Sigmoid colon (tissue), 7 donors: ENCODE data around the gene RNF125. TPM values are rescaled to one million over a fixed set of nuclear protein-coding genes. Genes with fewer than 3 reads are reported as not detected.

Experiments
- DNase-seq: peaks from one replicate; pipeline ENCODE4 v3.0.0-alpha.2; 2019
- H3K27ac ChIP-seq, 4 donors: fragments of 200-600 bp; sonication (generic); one replicate each; pipeline ENCODE4 v1.5.1; 2016 to 2019; ENCODE audit warnings: mild to moderate bottlenecking in 1 of 4
- H3K27me3 ChIP-seq, 3 donors: fragments of 200-600 bp; sonication (generic); one replicate each; pipeline ENCODE4 v1.5.1; 2019; ENCODE audit warnings: mild to moderate bottlenecking in 1 of 3
- H3K36me3 ChIP-seq, 4 donors: fragments of 200-600 bp; sonication (generic); one replicate each; pipeline ENCODE4 v1.5.1; 2016 to 2019
- H3K4me1 ChIP-seq, 4 donors: fragments of 200-600 bp; sonication (generic); one replicate each; pipeline ENCODE4 v1.5.1; 2017 to 2019
- H3K4me3 ChIP-seq, 4 donors: fragments of 200-600 bp; sonication (generic); one replicate each; pipeline ENCODE4 v1.5.1; 2017 to 2019; ENCODE audit warnings: mild to moderate bottlenecking in 2 of 4, moderate library complexity in 1 of 4
- H3K9me3 ChIP-seq, 4 donors: fragments of 200-600 bp in 3 of 4; sonication (generic) in 3 of 4; one replicate each; pipeline versions ENCODE4 v1.5.1 to v1.6.1; 2013 to 2019
- EP300 ChIP-seq, 4 donors: sonication (generic); formaldehyde crosslinking; IDR thresholded peaks; one replicate each; pipeline ENCODE4 v1.6.1; 2017; ENCODE audit warnings: antibody characterized with exemption in 4 of 4
- POLR2A ChIP-seq, 2 donors: fragments of 450-650 bp; IDR thresholded peaks; one replicate each; pipeline ENCODE4 v1.6.1; 2016; ENCODE audit warnings: antibody characterized with exemption in 2 of 2, mild to moderate bottlenecking in 2 of 2, moderate library complexity in 2 of 2
- POLR2AphosphoS5 ChIP-seq, 4 donors: sonication (generic); formaldehyde crosslinking; IDR thresholded peaks; one replicate each; pipeline ENCODE4 v1.6.1; 2017; ENCODE audit warnings: antibody characterized with exemption in 4 of 4
- WGBS, 2 donors: extraction: QIAGEN DNeasy Blood & Tissue Kit; methylation state at CpG; one replicate each; pipeline ENCODE4 v1.1.7; 2013; 5-methylcytosine and 5-hydroxymethylcytosine counted together
- intact Hi-C: fragments of 100-400 bp; cut with DNase I; formaldehyde crosslinking; loops from one replicate; pipeline ENCODE4 v1.15.1; 2023
- polyA plus RNA-seq, 3 donors: library from polyadenylated mRNA; stranded (reverse); fragments of 200-250 nt; gene quantifications; one replicate each; pipeline ENCODE4 v1.2.3, GENCODE V29; 2013
- total RNA-seq, 4 donors: library from RNA; depleted of rRNA; stranded (reverse); fragments of >200 nt; gene quantifications; one replicate each; pipeline ENCODE4 v1.1.0, GENCODE V29; 2016
- TF ChIP-seq, protein P1 (sequence below), 4 experiments: fragments of 450-650 bp in 3 of 4; fragments of 200-600 bp in 1 of 4; IDR thresholded peaks; one replicate each; pipeline ENCODE4 v1.5.1; 2016 to 2019; ENCODE audit warnings: antibody characterized with exemption in 4 of 4, mild to moderate bottlenecking in 3 of 4, moderate library complexity in 2 of 4
- donor health status: healthy with polysubstance abuse.
- donor health status: Bipolar disorder and iron deficiency.
- donor health status: healthy.

Gene RNF125
- total and polyA plus RNA-seq, 7 donors: 0.95 to 5.9 (median 4.8) TPM

DNA sequence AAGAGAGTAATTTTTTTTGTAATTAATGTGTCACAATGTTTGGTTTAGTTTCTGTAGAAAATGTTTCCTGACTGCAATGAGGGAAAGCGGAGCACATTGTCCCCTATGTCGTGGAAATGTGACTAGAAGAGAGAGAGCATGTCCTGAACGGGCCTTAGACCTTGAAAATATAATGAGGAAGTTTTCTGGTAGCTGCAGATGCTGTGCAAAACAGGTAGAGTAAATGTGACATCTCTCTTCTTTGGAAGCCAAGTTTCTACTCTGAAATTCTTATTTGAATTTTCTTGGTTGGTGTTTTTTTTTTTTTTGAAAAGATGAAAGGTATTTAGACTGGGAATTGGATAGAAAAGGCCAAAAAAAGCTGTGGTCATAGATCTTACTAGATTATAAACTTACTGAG lies 93.1 kb downstream of the RNF125 start:
- no peaks in the 10 kb centered on the region for H3K4me1 ChIP-seq
- peaks cover 0 to 40% (median 0%) of the 10 kb centered on the region in 4 donors for H3K36me3 ChIP-seq
- H3K9me3 ChIP-seq: no peaks in the 10 kb centered on the region
- no peaks in the 10 kb centered on the region for H3K27me3 ChIP-seq
- intact Hi-C loops: no loop called here
- no peak overlapping the region for H3K4me3 ChIP-seq
- TF ChIP-seq, protein P1, sequence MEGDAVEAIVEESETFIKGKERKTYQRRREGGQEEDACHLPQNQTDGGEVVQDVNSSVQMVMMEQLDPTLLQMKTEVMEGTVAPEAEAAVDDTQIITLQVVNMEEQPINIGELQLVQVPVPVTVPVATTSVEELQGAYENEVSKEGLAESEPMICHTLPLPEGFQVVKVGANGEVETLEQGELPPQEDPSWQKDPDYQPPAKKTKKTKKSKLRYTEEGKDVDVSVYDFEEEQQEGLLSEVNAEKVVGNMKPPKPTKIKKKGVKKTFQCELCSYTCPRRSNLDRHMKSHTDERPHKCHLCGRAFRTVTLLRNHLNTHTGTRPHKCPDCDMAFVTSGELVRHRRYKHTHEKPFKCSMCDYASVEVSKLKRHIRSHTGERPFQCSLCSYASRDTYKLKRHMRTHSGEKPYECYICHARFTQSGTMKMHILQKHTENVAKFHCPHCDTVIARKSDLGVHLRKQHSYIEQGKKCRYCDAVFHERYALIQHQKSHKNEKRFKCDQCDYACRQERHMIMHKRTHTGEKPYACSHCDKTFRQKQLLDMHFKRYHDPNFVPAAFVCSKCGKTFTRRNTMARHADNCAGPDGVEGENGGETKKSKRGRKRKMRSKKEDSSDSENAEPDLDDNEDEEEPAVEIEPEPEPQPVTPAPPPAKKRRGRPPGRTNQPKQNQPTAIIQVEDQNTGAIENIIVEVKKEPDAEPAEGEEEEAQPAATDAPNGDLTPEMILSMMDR (IDR thresholded peaks at IDR 0.05): no peak
- no peak for TF ChIP-seq POLR2AphosphoS5 (IDR thresholded peaks at IDR 0.05)
- WGBS, 2 donors: 71 to 74% methylated on average over 3 of the region's 3 CpGs
- no peak for DNase-seq
- H3K27ac ChIP-seq: no peak overlapping the region

DNA sequence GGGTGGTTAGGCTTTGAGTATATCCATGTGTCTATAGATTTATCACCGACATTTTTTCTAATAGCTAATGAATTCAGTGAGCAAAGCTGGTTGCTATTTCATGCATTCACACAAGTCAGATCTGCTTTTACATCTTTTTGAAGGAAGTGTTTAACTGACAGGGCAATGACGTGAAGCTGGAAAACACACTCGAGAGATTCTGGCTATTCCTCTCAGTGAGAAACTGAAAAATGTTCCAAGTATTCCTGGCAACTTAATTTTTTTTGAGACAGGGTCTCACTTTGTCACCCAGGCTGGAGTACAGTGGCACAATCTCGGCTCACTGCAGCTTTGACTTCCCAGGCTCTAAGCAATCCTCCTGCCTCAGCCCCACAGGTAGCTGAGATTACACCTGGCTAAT lies 94.2 kb downstream of the RNF125 start:
- no peak overlapping the region for H3K4me3 ChIP-seq
- 94% methylated on average over 4 of the region's 4 CpGs for WGBS, 2 donors
- DNase-seq: no peak
- no peaks in the 10 kb centered on the region for H3K4me1 ChIP-seq
- H3K9me3 ChIP-seq: no peaks in the 10 kb centered on the region
- intact Hi-C loops: no loop called here
- no peaks in the 10 kb centered on the region for H3K27me3 ChIP-seq
- H3K36me3 ChIP-seq: peaks cover 0 to 51% (median 0%) of the 10 kb centered on the region in 4 donors
- TF ChIP-seq POLR2AphosphoS5 (IDR thresholded peaks at IDR 0.05) (no peak), POLR2A (IDR thresholded peaks at IDR 0.05) (no peak), EP300 (IDR thresholded peaks at IDR 0.05) (no peak)
- TF ChIP-seq, protein P1 (IDR thresholded peaks at IDR 0.05): no peak
- no peak overlapping the region for H3K27ac ChIP-seq

DNA sequence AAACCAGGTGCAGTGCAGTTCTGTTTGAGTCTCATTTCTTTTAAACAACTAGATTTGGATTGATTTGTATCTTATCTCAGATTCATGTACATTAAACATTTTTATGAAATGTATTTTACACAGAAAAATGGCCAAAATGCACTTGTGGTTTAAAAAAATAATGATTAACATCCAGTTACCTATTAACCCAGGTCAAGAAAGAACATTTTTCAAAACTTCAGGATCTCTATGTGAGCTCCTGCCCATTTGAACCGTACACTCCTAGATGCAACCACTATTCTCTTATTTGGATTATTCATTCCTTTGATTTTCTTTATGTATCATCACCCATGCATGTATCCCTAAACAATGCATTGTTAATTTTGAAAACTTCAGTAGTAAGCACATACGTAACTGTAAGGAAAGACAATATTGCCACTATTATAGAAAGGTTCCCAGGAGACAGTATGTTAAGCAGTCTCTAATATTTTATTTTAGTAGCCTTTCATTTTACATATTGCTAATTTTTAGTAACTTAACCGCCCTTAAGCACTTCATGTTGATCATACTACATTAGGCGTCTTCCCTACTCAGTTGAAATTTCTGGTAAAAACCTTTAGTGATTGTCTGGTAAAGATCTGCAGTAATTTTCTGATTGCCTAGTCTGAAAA lies 95.8 kb downstream of the RNF125 start:
- 94 to 96% methylated on average over 4 of the region's 4 CpGs for WGBS, 2 donors
- TF ChIP-seq EP300 (IDR thresholded peaks at IDR 0.05): no peak
- TF ChIP-seq POLR2AphosphoS5 (IDR thresholded peaks at IDR 0.05): no peak
- TF ChIP-seq, protein P1 (IDR thresholded peaks at IDR 0.05): no peak
- no peak for TF ChIP-seq POLR2A (IDR thresholded peaks at IDR 0.05)
- H3K36me3 ChIP-seq: peaks cover 0 to 65% (median 0%) of the 10 kb centered on the region in 4 donors
- no peaks in the 10 kb centered on the region for H3K4me1 ChIP-seq
- H3K4me3 ChIP-seq: no peak overlapping the region
- intact Hi-C loops: no loop called here
- H3K9me3 ChIP-seq: no peaks in the 10 kb centered on the region
- no peak for DNase-seq
- H3K27ac ChIP-seq: no peak overlapping the region
- H3K27me3 ChIP-seq: no peaks in the 10 kb centered on the region

DNA sequence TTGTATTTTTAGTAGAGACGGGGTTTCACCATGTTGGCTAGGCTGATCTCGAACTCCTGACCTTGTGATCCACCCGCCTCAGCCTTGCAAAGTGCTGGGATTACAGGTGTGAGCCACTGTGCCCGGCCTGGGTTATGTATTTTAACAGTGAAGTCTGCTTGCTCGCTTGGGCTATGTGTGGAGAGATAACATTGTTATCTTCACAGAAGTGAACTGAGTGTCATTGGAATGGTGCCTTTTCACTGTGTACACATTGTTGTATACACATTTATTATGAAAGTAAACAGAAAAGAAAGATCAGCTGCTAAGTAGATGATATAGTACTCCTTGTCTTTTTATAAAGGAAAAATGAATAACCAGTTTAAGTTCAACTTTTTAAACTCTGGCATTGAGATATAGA lies 103.4 kb downstream of the RNF125 start:
- DNase-seq: no peak
- Histone ChIP-seq H3K4me1 (no peaks in the 10 kb centered on the region), H3K9me3 (no peaks in the 10 kb centered on the region), H3K4me3 (no peak overlapping the region), H3K27me3 (no peaks in the 10 kb centered on the region), H3K36me3 (peaks cover 0 to 63% (median 3%) of the 10 kb centered on the region in 4 donors), H3K27ac (no peak overlapping the region)
- TF ChIP-seq EP300 (IDR thresholded peaks at IDR 0.05) (no peak), POLR2AphosphoS5 (IDR thresholded peaks at IDR 0.05) (no peak), POLR2A (IDR thresholded peaks at IDR 0.05) (no peak)
- TF ChIP-seq, protein P1 (IDR thresholded peaks at IDR 0.05): no peak
- intact Hi-C loops: no loop called here
- WGBS, 2 donors: 53 to 85% methylated on average over 5 of the region's 5 CpGs

Other genes starting within 250 kb of the RNF125 start
- 10 to 100 TPM; 33.8 to 50.4 (median 41.5) TPM for gene TRAPPC8, start 75.7 kb upstream of the RNF125 start, total RNA-seq
- gene TRAPPC8, start 75.7 kb upstream of the RNF125 start, polyA plus RNA-seq: 10 to 100 TPM; 12.6 to 19.7 (median 16.4) TPM
- gene RNF138, start 73.0 kb downstream of the RNF125 start, total RNA-seq: 10 to 100 TPM in 3 of 4 donors, 1 to 10 TPM in 1; 8.3 to 26.3 (median 23.7) TPM
- 10 to 100 TPM; 22.4 to 47.4 (median 33.1) TPM for gene RNF138, start 73.0 kb downstream of the RNF125 start, polyA plus RNA-seq
- not detected for gene MEP1B, start 171.2 kb downstream of the RNF125 start, total RNA-seq
- gene MEP1B, start 171.2 kb downstream of the RNF125 start, polyA plus RNA-seq: 1 to 10 TPM; 1.6 to 3.7 (median 1.8) TPM